ENCODE data around the gene SUPT4H1.
A peak's percentile ranks its signal among the peaks of the same experiment; 100 is the strongest.

SUPT4H1 gene

GRCh38 chr17:58317421-58318064 lies 34.5 kb downstream of the SUPT4H1 start:
- DNase-seq (ENCODE audit: low spot score), result peak; percentile 90

GRCh38 chr17:58316260-58316960 lies 35.6 kb downstream of the SUPT4H1 start:
- no peak for DNase-seq (ENCODE audit: low spot score)

- DNase-seq (ENCODE audit: low spot score), result no peak
These were observed 36.3 kb downstream of the SUPT4H1 start for GRCh38 chr17:58315750-58316149.

GRCh38 chr17:58315281-58315711 lies 36.7 kb downstream of the SUPT4H1 start:
- DNase-seq (ENCODE audit: low spot score), result no peak

GRCh38 chr17:58314706-58315015 lies 37.3 kb downstream of the SUPT4H1 start:
- no peak for DNase-seq (ENCODE audit: low spot score)

GRCh38 chr17:58313815-58314705 lies 37.9 kb downstream of the SUPT4H1 start:
- DNase-seq (ENCODE audit: low spot score), result no peak

GRCh38 chr17:58312829-58313228 lies 39.2 kb downstream of the SUPT4H1 start:
- no peak for DNase-seq (ENCODE audit: low spot score)

GRCh38 chr17:58312021-58312630 lies 39.9 kb downstream of the SUPT4H1 start:
- DNase-seq (ENCODE audit: low spot score), result no peak

- no peak for DNase-seq (ENCODE audit: low spot score)
These were observed 40.5 kb downstream of the SUPT4H1 start for GRCh38 chr17:58311429-58311894.

GRCh38 chr17:58310511-58311428 lies 41.2 kb downstream of the SUPT4H1 start:
- no peak for DNase-seq (ENCODE audit: low spot score)

- DNase-seq (ENCODE audit: low spot score), result no peak
These were observed 42.1 kb downstream of the SUPT4H1 start for GRCh38 chr17:58309918-58310259.

GRCh38 chr17:58308985-58309917 lies 42.8 kb downstream of the SUPT4H1 start:
- DNase-seq (ENCODE audit: low spot score), result no peak

GRCh38 chr17:58308173-58308984 lies 43.6 kb downstream of the SUPT4H1 start:
- no peak for DNase-seq (ENCODE audit: low spot score)

GRCh38 chr17:58307468-58308172 lies 44.4 kb downstream of the SUPT4H1 start:
- DNase-seq (ENCODE audit: low spot score), result no peak

GRCh38 chr17:58306131-58306951 lies 45.7 kb downstream of the SUPT4H1 start:
- no peak for DNase-seq (ENCODE audit: low spot score)

- DNase-seq (ENCODE audit: low spot score), result no peak
These were observed 46.4 kb downstream of the SUPT4H1 start for GRCh38 chr17:58305626-58306025.

- DNase-seq (ENCODE audit: low spot score), result no peak
These were observed 47.1 kb downstream of the SUPT4H1 start for GRCh38 chr17:58304750-58305486.

All from CD4-positive, alpha-beta T cell treated with Interleukin-15 for 4 hours (primary cell).